ENCODE measurements around the gene NELL1. TPM values are rescaled to one million over a fixed set of nuclear protein-coding genes. Genes with fewer than 3 reads are reported as not detected.

NELL1 gene
- total and polyA plus RNA-seq, 7 donors, result 0.01 TPM; not detected in 6

GRCh38 chr11:21603886-21604285 is 934.5 kb downstream of the NELL1 start:
- no peak for TF ChIP-seq CTCF (IDR thresholded peaks at IDR 0.05)
- Histone ChIP-seq H3K9me3 (no peaks in the 10 kb centered on the region), H3K4me3 (no peak overlapping the region), H3K4me1 (peaks cover 14% of the 10 kb centered on the region), H3K27ac (no peak overlapping the region), H3K27me3 (ENCODE audit: insufficient read depth in 3 of 3, low read length in 2 of 3) (no peaks in the 10 kb centered on the region), H3K36me3 (ENCODE audit: insufficient read depth in 1 of 2, low read depth in 1 of 2) (no peaks in the 10 kb centered on the region)
- no peak for DNase-seq
- intact Hi-C loops (cut with DNase I), result no loop called here
- WGBS, 3 donors, result 46 to 64% (median 59%) methylated on average over 3 of the region's 3 CpGs
- no peak for ATAC-seq

- H3K36me3 ChIP-seq (ENCODE audit: insufficient read depth in 1 of 2, low read depth in 1 of 2), result no peaks in the 10 kb centered on the region
- intact Hi-C loops (cut with DNase I), result no loop called here
- WGBS, 3 donors, result 44 to 56% (median 47%) methylated on average over 3 of the region's 3 CpGs
- H3K4me1 ChIP-seq, result peaks cover 14% of the 10 kb centered on the region
- no peak for ATAC-seq
- no peak for DNase-seq
- no peaks in the 10 kb centered on the region for H3K27me3 ChIP-seq (ENCODE audit: insufficient read depth in 3 of 3, low read length in 2 of 3)
- H3K27ac ChIP-seq, result no peak overlapping the region
- no peak overlapping the region for H3K4me3 ChIP-seq
- no peaks in the 10 kb centered on the region for H3K9me3 ChIP-seq
- TF ChIP-seq CTCF (IDR thresholded peaks at IDR 0.05), result no peak
Measured at GRCh38 chr11:21604564-21604963, 935.2 kb downstream of the NELL1 start.

GRCh38 chr11:21612326-21612725 is 942.9 kb downstream of the NELL1 start:
- ATAC-seq (no peak), DNase-seq (no peak)
- H3K4me1 ChIP-seq, result no peaks in the 10 kb centered on the region
- intact Hi-C loops (cut with DNase I), result no loop called here
- H3K27me3 ChIP-seq (ENCODE audit: insufficient read depth in 3 of 3, low read length in 2 of 3), result no peaks in the 10 kb centered on the region
- no peak for TF ChIP-seq CTCF (IDR thresholded peaks at IDR 0.05)
- H3K36me3 ChIP-seq (ENCODE audit: insufficient read depth in 1 of 2, low read depth in 1 of 2), result no peaks in the 10 kb centered on the region
- H3K9me3 ChIP-seq, result no peaks in the 10 kb centered on the region
- H3K4me3 ChIP-seq, result no peak overlapping the region
- H3K27ac ChIP-seq, result no peak overlapping the region
- 75 to 78% (median 78%) methylated on average over 3 of the region's 3 CpGs for WGBS, 3 donors

GRCh38 chr11:21614961-21615360 is 945.6 kb downstream of the NELL1 start:
- 42 to 63% (median 47%) methylated on average over 5 of the region's 5 CpGs for WGBS, 3 donors
- no peak overlapping the region for H3K4me3 ChIP-seq
- no peak for DNase-seq
- intact Hi-C loops (cut with DNase I), result no loop called here
- H3K36me3 ChIP-seq (ENCODE audit: insufficient read depth in 1 of 2, low read depth in 1 of 2), result no peaks in the 10 kb centered on the region
- no peak overlapping the region for H3K27ac ChIP-seq
- no peaks in the 10 kb centered on the region for H3K27me3 ChIP-seq (ENCODE audit: insufficient read depth in 3 of 3, low read length in 2 of 3)
- ATAC-seq, result no peak
- no peak for TF ChIP-seq CTCF (IDR thresholded peaks at IDR 0.05)
- no peaks in the 10 kb centered on the region for H3K9me3 ChIP-seq
- H3K4me1 ChIP-seq, result no peaks in the 10 kb centered on the region

GRCh38 chr11:21615955-21616371 is 946.6 kb downstream of the NELL1 start:
- Histone ChIP-seq H3K27ac (no peak overlapping the region), H3K27me3 (ENCODE audit: insufficient read depth in 3 of 3, low read length in 2 of 3) (no peaks in the 10 kb centered on the region), H3K4me3 (no peak overlapping the region), H3K9me3 (no peaks in the 10 kb centered on the region), H3K4me1 (no peaks in the 10 kb centered on the region), H3K36me3 (ENCODE audit: insufficient read depth in 1 of 2, low read depth in 1 of 2) (no peaks in the 10 kb centered on the region)
- 17 to 25% (median 20%) methylated on average over 3 of the region's 3 CpGs for WGBS, 3 donors
- intact Hi-C loops (cut with DNase I), result no loop called here
- TF ChIP-seq CTCF (IDR thresholded peaks at IDR 0.05), result no peak
- peak in 2 of 4 donors; percentile 28 to 34 for ATAC-seq
- no peak for DNase-seq

Data from psoas muscle (tissue), 8 donors.